NCI-H460 (cell line): ENCODE results near the gene GLI2. TPM values are rescaled to one million over a fixed set of nuclear protein-coding genes. Genes with fewer than 3 reads are reported as not detected.

Experiments used
- DNase-seq: peaks from one replicate; pipeline ENCODE4 v3.0.0-alpha.2; 2016; ENCODE audit warnings: low read depth; ENCODE audit errors: extremely low read depth
- total RNA-seq: library from RNA; depleted of rRNA; stranded (reverse); fragments of >200 nt; shearing (Covaris generic); gene quantifications from 2 replicates; pipeline ENCODE4 v1.2.3, GENCODE V29; 2014

GLI2 gene
- total RNA-seq, 1 experiment from 2014 or later = 1.9 TPM

- peak; percentile 42 for DNase-seq
Measured at GRCh38 chr2:120736624-120737339, 1.1 kb downstream of the GLI2 start.

- no peak for DNase-seq
Measured at GRCh38 chr2:120737340-120738101, 1.9 kb downstream of the GLI2 start.

GRCh38 chr2:120738117-120738516, 2.4 kb downstream of the GLI2 start:
- DNase-seq = no peak

- DNase-seq = no peak
Measured at GRCh38 chr2:120738786-120739437, 3.2 kb downstream of the GLI2 start.

- DNase-seq = no peak
Measured at GRCh38 chr2:120739438-120740090, 3.9 kb downstream of the GLI2 start.

- no peak for DNase-seq
Measured at GRCh38 chr2:120740375-120740764, 4.7 kb downstream of the GLI2 start.

GRCh38 chr2:120740765-120741524, 5.3 kb downstream of the GLI2 start:
- no peak for DNase-seq

GRCh38 chr2:120741571-120742561, 6.2 kb downstream of the GLI2 start:
- DNase-seq = no peak

GRCh38 chr2:120743657-120744056, 8.0 kb downstream of the GLI2 start:
- DNase-seq = no peak

- no peak for DNase-seq
Measured at GRCh38 chr2:120744817-120745216, 9.1 kb downstream of the GLI2 start.

- DNase-seq = no peak
Measured at GRCh38 chr2:120745420-120746111, 9.9 kb downstream of the GLI2 start.

GRCh38 chr2:120746144-120746543, 10.5 kb downstream of the GLI2 start:
- no peak for DNase-seq

GRCh38 chr2:120747281-120747680, 11.6 kb downstream of the GLI2 start:
- no peak for DNase-seq

GRCh38 chr2:120747706-120748105, 12.0 kb downstream of the GLI2 start:
- no peak for DNase-seq

GRCh38 chr2:120748310-120748709, 12.6 kb downstream of the GLI2 start:
- no peak for DNase-seq

- no peak for DNase-seq
Measured at GRCh38 chr2:120748741-120749140, 13.1 kb downstream of the GLI2 start.

GRCh38 chr2:120749506-120750431, 14.1 kb downstream of the GLI2 start:
- no peak for DNase-seq
